Prostate gland (tissue), 2 donors: ENCODE data around the gene ARHGEF12. TPM values are rescaled to one million over a fixed set of nuclear protein-coding genes. Genes with fewer than 3 reads are reported as not detected.

ENCODE experiments used
- DNase-seq: peaks from one replicate; pipeline ENCODE4 v3.0.0-alpha.2; 2019; ENCODE audit warnings: low spot score
- H3K27ac ChIP-seq, 2 donors: fragments of 200-600 bp; sonication (generic); 2 replicates each; pipeline ENCODE4 v1.5.1; 2017 to 2019
- H3K27me3 ChIP-seq: fragments of 200-600 bp; sonication (generic); replicated peaks from 2 replicates; pipeline ENCODE4 v1.5.1; 2019; ENCODE audit not compliant: insufficient read depth
- H3K36me3 ChIP-seq, 2 donors: fragments of 200-600 bp; sonication (generic); 1 replicate in 1 of 2; 2 replicates in 1 of 2; pipeline versions ENCODE4 v1.5.1 to v1.8.1; 2017 to 2019
- H3K4me1 ChIP-seq: fragments of 200-600 bp; sonication (generic); replicated peaks from 2 replicates; pipeline ENCODE4 v1.5.1; 2019
- H3K4me3 ChIP-seq, 2 donors: fragments of 200-600 bp; sonication (generic); 2 replicates each; pipeline ENCODE4 v1.5.1; 2017 to 2019
- H3K9me3 ChIP-seq: fragments of 200-600 bp; sonication (generic); 2 replicates; pipeline ENCODE4 v1.5.1; 2017
- CTCF ChIP-seq, 4 experiments: fragments of 200-600 bp in 2 of 4; fragments of 450-650 bp in 2 of 4; sonication (generic) in 2 of 4; IDR thresholded peaks; 1 replicate in 3 of 4; 2 replicates in 1 of 4; pipeline ENCODE4 v1.5.1; 2016 to 2019; ENCODE audit warnings: antibody characterized with exemption in 4 of 4, mild to moderate bottlenecking in 2 of 4, moderate library complexity in 2 of 4
- POLR2A ChIP-seq: fragments of 450-650 bp; IDR thresholded peaks from one replicate; pipeline ENCODE4 v1.6.1; 2016; ENCODE audit warnings: antibody characterized with exemption, mild to moderate bottlenecking
- POLR2AphosphoS5 ChIP-seq: sonication (generic); formaldehyde crosslinking; IDR thresholded peaks from one replicate; pipeline ENCODE4 v1.6.1; 2017; ENCODE audit warnings: antibody characterized with exemption
- WGBS: methylation state at CpG from one replicate; pipeline ENCODE4 v1.1.5; 2018; 5-methylcytosine and 5-hydroxymethylcytosine counted together
- intact Hi-C: fragments of 100-400 bp; cut with DNase I; formaldehyde crosslinking; loops from one replicate; pipeline ENCODE4 v1.14.2; 2022
- total RNA-seq, 2 donors: library from RNA; depleted of rRNA; stranded (reverse); fragments of >200 nt; gene quantifications; one replicate each; pipeline ENCODE4 v1.1.0, GENCODE V29; 2016

The ARHGEF12 gene
- total RNA-seq, 2 donors from 2014 or later: 86.2 to 96.5 TPM

GRCh38 chr11:120489799-120490198 lies 153.6 kb downstream of the ARHGEF12 start:
- H3K36me3 ChIP-seq: peaks cover 0 to 6% of the 10 kb centered on the region in 2 donors
- no peak overlapping the region for H3K27ac ChIP-seq
- no peak overlapping the region for H3K4me3 ChIP-seq
- H3K9me3 ChIP-seq: no peaks in the 10 kb centered on the region
- H3K4me1 ChIP-seq: no peaks in the 10 kb centered on the region
- intact Hi-C loops: loop anchor here (10.0 kb wide), 1 partner anchor 155 kb away; the partner anchor contains the start of gene ARHGEF12
- no peak for TF ChIP-seq POLR2AphosphoS5
- TF ChIP-seq POLR2A: no peak
- TF ChIP-seq CTCF (IDR thresholded peaks at IDR 0.05): no peak
- no peak for DNase-seq
- H3K27me3 ChIP-seq: no peaks in the 10 kb centered on the region
- WGBS: 68% methylated on average over 1 of the region's 1 CpG

- no peak for TF ChIP-seq CTCF (IDR thresholded peaks at IDR 0.05)
- no peak for TF ChIP-seq POLR2A
- no peak for TF ChIP-seq POLR2AphosphoS5
- H3K27ac ChIP-seq: no peak overlapping the region
- H3K4me3 ChIP-seq: no peak overlapping the region
- intact Hi-C loops: loop anchor here (10.0 kb wide), 1 partner anchor 158 kb away; the partner anchor contains the start of gene ARHGEF12
- WGBS: 64% methylated on average over 3 of the region's 3 CpGs
- H3K4me1 ChIP-seq: no peaks in the 10 kb centered on the region
- no peaks in the 10 kb centered on the region for H3K36me3 ChIP-seq
- no peaks in the 10 kb centered on the region for H3K9me3 ChIP-seq
- no peak for DNase-seq
- no peaks in the 10 kb centered on the region for H3K27me3 ChIP-seq
These were observed 156.3 kb downstream of the ARHGEF12 start for GRCh38 chr11:120492486-120492885.

GRCh38 chr11:120494595-120494994 lies 158.4 kb downstream of the ARHGEF12 start:
- TF ChIP-seq POLR2AphosphoS5 (no peak), POLR2A (no peak), CTCF (IDR thresholded peaks at IDR 0.05) (no peak)
- intact Hi-C loops: loop anchor here (10.0 kb wide), 1 partner anchor 160 kb away; the partner anchor contains the start of gene ARHGEF12
- WGBS: 50% methylated on average over 2 of the region's 2 CpGs
- Histone ChIP-seq H3K4me1 (no peaks in the 10 kb centered on the region), H3K9me3 (no peaks in the 10 kb centered on the region), H3K4me3 (no peak overlapping the region), H3K36me3 (no peaks in the 10 kb centered on the region), H3K27me3 (no peaks in the 10 kb centered on the region), H3K27ac (no peak overlapping the region)
- DNase-seq: no peak

GRCh38 chr11:120499088-120499487 lies 162.9 kb downstream of the ARHGEF12 start:
- H3K4me1 ChIP-seq: no peaks in the 10 kb centered on the region
- H3K27me3 ChIP-seq: no peaks in the 10 kb centered on the region
- H3K27ac ChIP-seq: no peak overlapping the region
- no peak for DNase-seq
- 85% methylated on average over 8 of the region's 8 CpGs for WGBS
- intact Hi-C loops: loop anchor here (10.0 kb wide), 1 partner anchor 164 kb away; the partner anchor contains the start of gene ARHGEF12
- H3K9me3 ChIP-seq: no peaks in the 10 kb centered on the region
- no peak for TF ChIP-seq CTCF (IDR thresholded peaks at IDR 0.05)
- no peak for TF ChIP-seq POLR2AphosphoS5
- no peak for TF ChIP-seq POLR2A
- H3K36me3 ChIP-seq: no peaks in the 10 kb centered on the region
- H3K4me3 ChIP-seq: no peak overlapping the region

GRCh38 chr11:120499859-120500258 lies 163.6 kb downstream of the ARHGEF12 start:
- no peak overlapping the region for H3K27ac ChIP-seq
- no peaks in the 10 kb centered on the region for H3K4me1 ChIP-seq
- no peak overlapping the region for H3K4me3 ChIP-seq
- WGBS: 71% methylated on average over 5 of the region's 5 CpGs
- no peaks in the 10 kb centered on the region for H3K9me3 ChIP-seq
- H3K27me3 ChIP-seq: no peaks in the 10 kb centered on the region
- intact Hi-C loops: loop anchor here (10.0 kb wide), 1 partner anchor 165 kb away; the partner anchor contains the start of gene ARHGEF12
- no peaks in the 10 kb centered on the region for H3K36me3 ChIP-seq
- TF ChIP-seq POLR2A: no peak
- TF ChIP-seq CTCF (IDR thresholded peaks at IDR 0.05): no peak
- no peak for TF ChIP-seq POLR2AphosphoS5
- DNase-seq: no peak
